IgD-negative memory B cell (primary cell): ENCODE results near the gene PPIE. TPM values are rescaled to one million over a fixed set of nuclear protein-coding genes. Genes with fewer than 3 reads are reported as not detected.
"Not testable (repeated sequence)": the region's sequence is repeated elsewhere in the genome, so short reads cannot be mapped to it uniquely, and the experiment has no call there.

ENCODE experiments used
- H3K27ac Mint-ChIP-seq, 3 donors: one replicate each; pipeline ENCODE4 v1.8.0; 2020 to 2022; ENCODE audit warnings: mild to moderate bottlenecking in 3 of 3, mixed read lengths in 3 of 3, moderate library complexity in 1 of 3
- H3K27me3 Mint-ChIP-seq: one replicate; pipeline ENCODE4 v1.8.0; 2021; ENCODE audit warnings: mixed read lengths
- H3K36me3 Mint-ChIP-seq: one replicate; pipeline ENCODE4 v1.8.0; 2020; ENCODE audit warnings: mild to moderate bottlenecking, mixed read lengths
- H3K4me1 Mint-ChIP-seq, 3 donors: one replicate each; pipeline ENCODE4 v1.8.0; 2020 to 2022; ENCODE audit warnings: mixed read lengths in 3 of 3, mild to moderate bottlenecking in 1 of 3
- H3K4me3 Mint-ChIP-seq, 4 donors: one replicate each; pipeline ENCODE4 v1.8.0; 2020 to 2022; ENCODE audit warnings: mild to moderate bottlenecking in 4 of 4, mixed read lengths in 4 of 4, moderate library complexity in 3 of 4
- H3K9me3 Mint-ChIP-seq, 3 donors: one replicate each; pipeline ENCODE4 v1.8.0; 2020 to 2021; ENCODE audit warnings: mixed read lengths in 3 of 3, mild to moderate bottlenecking in 1 of 3
- polyA plus RNA-seq: library from polyadenylated mRNA; unstranded; fragments of 300-500 nt; fragmentation: Illumina TruSeq; gene quantifications from one replicate; pipeline ENCODE4 v1.2.3, GENCODE V29; 2021

The PPIE gene
- polyA plus RNA-seq, 1 donor from 2014 or later = 83.7 TPM

- H3K4me3 Mint-ChIP-seq = no peak overlapping the region
- H3K4me1 Mint-ChIP-seq = no peaks in the 10 kb centered on the region
- H3K27me3 Mint-ChIP-seq = no peaks in the 10 kb centered on the region
- peaks cover 4% of the 10 kb centered on the region for H3K36me3 Mint-ChIP-seq
- H3K27ac Mint-ChIP-seq = peak overlapping the region in 1 of 3 donors; percentile 84
- no peaks in the 10 kb centered on the region for H3K9me3 Mint-ChIP-seq
These were observed 20.7 kb downstream of the PPIE start for GRCh38 chr1:39759436-39759726.

DNA sequence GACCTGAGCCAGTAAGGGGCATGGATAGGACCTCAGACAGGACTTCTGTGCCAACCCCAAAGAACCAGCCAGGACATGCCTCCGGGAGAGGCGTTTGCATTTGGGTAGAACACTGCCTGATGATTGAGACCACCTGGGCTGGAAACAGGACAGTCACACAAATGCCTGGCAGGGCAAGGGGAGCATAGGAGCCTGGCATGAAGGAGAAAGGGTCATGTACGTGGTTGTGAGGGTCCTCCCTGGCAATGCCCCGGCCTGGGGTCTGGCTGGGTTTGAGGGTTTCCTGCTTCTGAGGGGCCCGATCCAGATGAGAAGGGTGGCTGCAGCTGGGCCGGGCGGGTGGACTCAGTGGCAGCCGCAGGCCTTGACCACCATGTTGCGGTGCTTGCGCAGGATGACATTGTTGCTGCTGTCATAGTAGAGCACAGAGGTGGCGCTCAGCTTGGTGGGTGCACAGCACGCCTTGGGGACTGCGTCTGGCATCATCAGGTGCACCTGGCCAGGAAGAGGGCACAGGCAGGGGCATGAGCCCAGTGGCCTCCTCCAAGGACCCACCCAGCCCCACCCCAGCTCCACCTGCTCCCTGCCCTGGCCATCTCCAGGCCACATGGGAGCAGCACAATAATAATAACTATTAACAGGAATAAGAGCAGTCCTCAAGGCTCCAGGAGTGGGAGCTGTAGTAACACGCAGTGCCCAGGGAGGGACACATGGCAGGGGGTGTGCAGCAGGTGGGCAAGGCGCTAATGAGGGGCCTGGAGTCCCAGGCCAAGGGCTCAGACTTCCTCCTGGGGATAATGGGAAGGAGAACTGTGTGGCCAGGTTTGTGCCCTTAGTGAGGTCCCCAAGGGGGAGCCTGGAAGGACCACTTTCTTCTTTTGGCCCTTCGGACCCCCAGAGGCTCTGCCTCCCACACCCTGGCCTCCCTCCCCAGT lies 21.7 kb downstream of the PPIE start:
- Mint-ChIP-seq H3K4me3 (no peak overlapping the region), H3K27me3 (no peaks in the 10 kb centered on the region), H3K4me1 (no peaks in the 10 kb centered on the region), H3K36me3 (peaks cover 4% of the 10 kb centered on the region), H3K9me3 (no peaks in the 10 kb centered on the region), H3K27ac (no peak overlapping the region)

GRCh38 chr1:39761016-39761415 lies 22.3 kb downstream of the PPIE start:
- Mint-ChIP-seq H3K4me1 (no peaks in the 10 kb centered on the region), H3K27me3 (no peaks in the 10 kb centered on the region), H3K4me3 (no peak overlapping the region), H3K36me3 (peaks cover 4% of the 10 kb centered on the region), H3K9me3 (no peaks in the 10 kb centered on the region), H3K27ac (no peak overlapping the region)

GRCh38 chr1:39761557-39762260 lies 23.0 kb downstream of the PPIE start:
- H3K4me3 Mint-ChIP-seq = no peak overlapping the region
- peak overlapping the region in 1 of 3 donors; percentile 82 for H3K27ac Mint-ChIP-seq
- peaks cover 1% of the 10 kb centered on the region for H3K36me3 Mint-ChIP-seq
- no peaks in the 10 kb centered on the region for H3K27me3 Mint-ChIP-seq
- H3K9me3 Mint-ChIP-seq = no peaks in the 10 kb centered on the region
- no peaks in the 10 kb centered on the region for H3K4me1 Mint-ChIP-seq

- Mint-ChIP-seq H3K4me1 (no peaks in the 10 kb centered on the region), H3K36me3 (peaks cover 1% of the 10 kb centered on the region), H3K4me3 (no peak overlapping the region), H3K27ac (no peak overlapping the region), H3K9me3 (no peaks in the 10 kb centered on the region), H3K27me3 (no peaks in the 10 kb centered on the region)
These were observed 24.2 kb downstream of the PPIE start for GRCh38 chr1:39762550-39763540.

DNA sequence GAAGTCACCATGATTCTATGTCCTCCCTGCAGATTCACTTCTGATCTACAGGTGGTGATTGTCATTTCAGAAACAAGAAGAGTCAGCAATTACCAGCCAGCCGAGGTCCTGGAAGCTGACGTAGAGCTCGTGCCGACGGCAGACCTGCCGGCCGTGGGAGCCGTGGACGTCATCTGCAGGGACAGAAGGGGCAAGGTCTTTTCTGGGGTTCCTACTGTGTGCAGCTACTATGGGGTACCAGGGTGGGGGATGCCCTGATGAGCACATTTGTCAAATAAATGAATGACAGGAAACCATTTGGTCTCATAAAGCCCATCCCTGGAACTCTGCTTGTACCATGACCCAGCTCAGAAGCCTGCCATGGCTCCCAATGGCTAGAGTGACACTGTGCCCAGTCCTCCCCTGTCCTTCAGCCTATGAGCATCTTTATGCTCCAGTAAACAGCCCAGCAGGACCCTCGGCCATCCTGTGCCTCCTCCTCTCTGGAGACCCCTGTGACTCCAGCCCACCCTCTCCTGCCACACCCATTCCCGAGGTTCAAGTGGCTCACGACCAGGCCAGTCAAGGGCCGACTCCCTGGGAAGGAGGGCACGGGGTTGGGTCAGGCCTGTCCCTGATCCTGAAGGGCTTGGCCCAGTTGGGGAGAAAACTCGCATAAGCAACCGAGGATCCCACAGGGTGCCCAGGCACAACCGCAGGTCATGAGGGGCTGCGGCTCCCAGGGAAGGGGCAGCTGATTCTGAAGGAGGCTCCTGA lies 25.1 kb downstream of the PPIE start:
- not testable (repeated sequence) for H3K27ac Mint-ChIP-seq, H3K4me1 Mint-ChIP-seq, H3K9me3 Mint-ChIP-seq, H3K27me3 Mint-ChIP-seq, H3K4me3 Mint-ChIP-seq, H3K36me3 Mint-ChIP-seq

DNA sequence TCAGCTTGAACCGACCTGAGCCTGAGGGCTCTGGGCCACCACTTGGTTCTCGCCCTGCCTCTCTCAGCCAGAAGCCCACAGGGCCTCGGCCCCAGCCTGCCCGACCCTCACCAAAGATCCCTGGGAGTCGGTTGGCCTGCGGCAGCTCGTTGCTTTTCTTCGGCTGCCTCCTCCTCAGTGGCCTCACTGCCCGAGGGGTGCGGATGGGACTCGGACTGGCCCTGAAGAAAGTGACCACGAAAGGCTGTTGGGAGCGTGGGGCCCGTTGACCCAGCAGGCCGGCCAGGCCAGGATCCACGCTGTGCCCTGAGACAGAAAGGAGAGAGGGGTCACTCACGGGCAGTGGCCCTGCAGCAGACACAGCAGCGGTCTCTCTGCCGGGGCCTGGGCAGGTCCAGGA lies 25.8 kb downstream of the PPIE start:
- H3K9me3 Mint-ChIP-seq, H3K27me3 Mint-ChIP-seq, H3K27ac Mint-ChIP-seq, H3K4me3 Mint-ChIP-seq, H3K4me1 Mint-ChIP-seq, H3K36me3 Mint-ChIP-seq: not testable (repeated sequence)

GRCh38 chr1:39766466-39766865 lies 27.8 kb downstream of the PPIE start:
- H3K4me1 Mint-ChIP-seq, H3K27me3 Mint-ChIP-seq, H3K36me3 Mint-ChIP-seq, H3K9me3 Mint-ChIP-seq, H3K27ac Mint-ChIP-seq, H3K4me3 Mint-ChIP-seq: not testable (repeated sequence)

DNA sequence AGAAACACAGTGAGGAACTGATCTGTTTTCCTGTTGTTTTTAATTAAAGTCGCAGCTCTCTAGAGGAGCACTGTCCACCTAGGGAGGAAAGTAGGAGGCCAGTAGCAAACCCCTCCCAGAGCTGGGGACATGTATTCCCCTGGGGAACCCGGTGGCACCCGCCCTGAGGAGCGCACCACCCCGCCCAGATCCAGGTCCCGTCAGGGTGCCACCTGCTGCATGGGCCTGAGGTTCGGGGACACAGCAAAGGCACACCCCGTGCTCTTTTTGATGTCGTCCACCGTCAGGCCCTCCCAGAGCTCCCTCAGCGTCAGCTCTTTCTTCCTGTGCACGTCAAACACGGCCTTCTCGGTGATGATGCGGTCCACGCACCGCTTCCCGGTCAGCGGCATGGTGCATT lies 30.8 kb downstream of the PPIE start:
- H3K27ac Mint-ChIP-seq, H3K9me3 Mint-ChIP-seq, H3K27me3 Mint-ChIP-seq, H3K4me1 Mint-ChIP-seq, H3K36me3 Mint-ChIP-seq: not testable (repeated sequence)
- H3K4me3 Mint-ChIP-seq = peak overlapping the region in 1 of 4 donors; percentile 5

- H3K4me1 Mint-ChIP-seq, H3K36me3 Mint-ChIP-seq, H3K9me3 Mint-ChIP-seq, H3K27me3 Mint-ChIP-seq: not testable (repeated sequence)
- H3K4me3 Mint-ChIP-seq = peak overlapping the region in 3 of 4 donors; percentile 68 to 92 (median 74)
- H3K27ac Mint-ChIP-seq = peak overlapping the region in 2 of 3 donors; percentile 82 to 92
These were observed 31.7 kb downstream of the PPIE start for GRCh38 chr1:39770100-39771021.

DNA sequence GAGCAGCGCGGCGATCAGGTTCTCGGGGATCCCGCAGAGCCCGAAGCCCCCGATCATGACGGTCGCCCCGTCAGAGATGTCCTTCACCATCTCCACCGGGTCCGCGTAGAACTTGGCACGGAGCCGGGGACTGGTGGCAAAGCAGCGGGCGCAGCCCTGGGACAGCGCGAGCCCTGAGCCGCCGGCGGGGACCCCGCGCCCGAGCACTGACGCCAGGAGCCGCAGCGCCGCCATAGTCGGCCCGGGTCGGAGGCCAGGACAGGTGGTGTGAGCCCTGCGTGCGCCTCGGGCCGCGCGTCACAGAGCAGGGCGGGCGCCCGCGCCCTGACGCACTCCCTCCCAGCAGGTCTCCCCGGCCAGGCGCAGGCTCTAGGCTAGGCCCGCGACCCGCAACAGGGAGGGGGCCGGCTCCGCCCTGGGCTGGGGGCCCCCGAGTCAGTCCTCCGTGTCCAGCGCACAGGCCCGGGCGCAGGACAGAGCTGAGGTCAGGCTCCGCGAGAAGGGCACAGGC lies 32.4 kb downstream of the PPIE start, which contains the start of gene OXCT2:
TSS of gene OXCT2 (minus strand) at position 327 of the 511 bp plus-strand sequence. CDS start at position 234, 93 bp downstream.
- not testable (repeated sequence) for H3K27me3 Mint-ChIP-seq, H3K9me3 Mint-ChIP-seq, H3K4me1 Mint-ChIP-seq, H3K36me3 Mint-ChIP-seq
- H3K4me3 Mint-ChIP-seq = peak within 1 kb of the TSS in 3 of 4 donors; percentile 68 to 92 (median 74)
- H3K27ac Mint-ChIP-seq = peak within 1 kb of the TSS in 2 of 3 donors; percentile 82 to 92

GRCh38 chr1:39773369-39773979 lies 34.8 kb downstream of the PPIE start:
- not testable (repeated sequence) for H3K27me3 Mint-ChIP-seq, H3K4me3 Mint-ChIP-seq, H3K36me3 Mint-ChIP-seq, H3K9me3 Mint-ChIP-seq, H3K27ac Mint-ChIP-seq
- peaks cover 2 to 13% (median 4%) of the 10 kb centered on the region in 3 donors for H3K4me1 Mint-ChIP-seq

DNA sequence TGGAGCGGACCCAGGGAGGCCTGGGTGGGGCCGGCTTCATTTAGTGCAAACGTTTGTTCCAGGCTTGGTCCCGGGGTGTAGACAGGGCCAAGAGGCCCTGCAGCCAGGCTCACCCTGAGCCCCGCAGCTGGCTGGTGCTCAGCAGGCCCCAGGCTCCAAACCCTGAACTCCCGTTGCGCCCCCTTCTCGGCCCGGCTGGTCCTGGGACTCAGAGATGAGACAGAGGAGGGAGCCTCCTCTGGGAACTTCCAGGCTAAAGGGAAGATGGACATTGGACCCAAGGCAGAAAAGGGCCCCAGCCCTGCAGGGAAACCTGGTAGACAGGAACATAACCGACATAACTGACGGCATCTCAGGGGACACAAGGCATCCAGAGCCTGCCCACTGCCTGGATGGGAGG lies 36.5 kb downstream of the PPIE start:
- not testable (repeated sequence) for H3K4me3 Mint-ChIP-seq, H3K27me3 Mint-ChIP-seq, H3K27ac Mint-ChIP-seq, H3K36me3 Mint-ChIP-seq, H3K9me3 Mint-ChIP-seq
- H3K4me1 Mint-ChIP-seq = peaks cover 2 to 23% (median 4%) of the 10 kb centered on the region in 3 donors
